ENCODE results near the gene PRC1.

DNA sequence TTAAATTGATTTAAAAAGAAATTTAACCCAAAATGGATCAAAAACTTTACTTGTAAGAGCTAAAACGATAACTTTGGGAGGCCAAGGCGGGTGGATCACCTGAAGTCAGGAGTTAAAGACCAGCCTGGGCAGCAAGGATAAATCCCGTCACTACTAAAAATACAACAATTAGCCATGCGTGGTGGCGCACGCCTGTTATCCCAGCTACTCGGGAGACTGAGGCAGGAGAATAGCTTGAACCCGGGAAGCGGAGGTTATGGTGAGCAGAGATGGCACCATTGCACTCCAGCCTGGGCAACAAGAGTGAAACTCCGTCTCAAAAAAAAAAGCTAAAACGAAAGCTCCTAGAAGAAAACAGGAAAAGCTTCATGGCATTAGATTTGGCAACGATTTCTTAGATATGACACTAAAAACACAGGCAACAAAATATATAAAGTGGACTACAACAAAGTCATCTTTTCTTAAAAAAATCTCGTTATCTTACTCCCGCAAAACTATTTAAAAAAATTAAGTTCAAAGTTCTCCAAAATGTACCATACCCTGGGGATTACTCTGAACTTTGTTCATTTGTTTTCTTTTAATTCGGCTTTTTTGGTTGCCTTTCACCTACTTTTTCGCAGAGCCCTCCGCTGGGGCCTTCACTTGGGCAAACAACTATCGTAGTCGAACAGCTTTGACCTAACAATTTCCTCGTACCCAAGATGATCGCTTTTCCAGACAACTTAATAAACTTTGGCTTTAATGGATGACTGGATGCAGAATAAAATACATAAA lies 64.9 kb downstream of the PRC1 start:
- TF ChIP-seq, protein P1, sequence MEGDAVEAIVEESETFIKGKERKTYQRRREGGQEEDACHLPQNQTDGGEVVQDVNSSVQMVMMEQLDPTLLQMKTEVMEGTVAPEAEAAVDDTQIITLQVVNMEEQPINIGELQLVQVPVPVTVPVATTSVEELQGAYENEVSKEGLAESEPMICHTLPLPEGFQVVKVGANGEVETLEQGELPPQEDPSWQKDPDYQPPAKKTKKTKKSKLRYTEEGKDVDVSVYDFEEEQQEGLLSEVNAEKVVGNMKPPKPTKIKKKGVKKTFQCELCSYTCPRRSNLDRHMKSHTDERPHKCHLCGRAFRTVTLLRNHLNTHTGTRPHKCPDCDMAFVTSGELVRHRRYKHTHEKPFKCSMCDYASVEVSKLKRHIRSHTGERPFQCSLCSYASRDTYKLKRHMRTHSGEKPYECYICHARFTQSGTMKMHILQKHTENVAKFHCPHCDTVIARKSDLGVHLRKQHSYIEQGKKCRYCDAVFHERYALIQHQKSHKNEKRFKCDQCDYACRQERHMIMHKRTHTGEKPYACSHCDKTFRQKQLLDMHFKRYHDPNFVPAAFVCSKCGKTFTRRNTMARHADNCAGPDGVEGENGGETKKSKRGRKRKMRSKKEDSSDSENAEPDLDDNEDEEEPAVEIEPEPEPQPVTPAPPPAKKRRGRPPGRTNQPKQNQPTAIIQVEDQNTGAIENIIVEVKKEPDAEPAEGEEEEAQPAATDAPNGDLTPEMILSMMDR (conservative IDR thresholded peaks at IDR 0.05; ENCODE audit: low read length) = no peak; the same call in 1 of the 2 replicates
- TF ChIP-seq EZH2phosphoT487 (IDR thresholded peaks at IDR 0.05; ENCODE audit: borderline replicate concordance, low read depth, low read length) = no peak

Measured in OCI-LY7 (cell line).